Measurements from ENCODE around the gene NHLH2.

NHLH2 gene

DNA sequence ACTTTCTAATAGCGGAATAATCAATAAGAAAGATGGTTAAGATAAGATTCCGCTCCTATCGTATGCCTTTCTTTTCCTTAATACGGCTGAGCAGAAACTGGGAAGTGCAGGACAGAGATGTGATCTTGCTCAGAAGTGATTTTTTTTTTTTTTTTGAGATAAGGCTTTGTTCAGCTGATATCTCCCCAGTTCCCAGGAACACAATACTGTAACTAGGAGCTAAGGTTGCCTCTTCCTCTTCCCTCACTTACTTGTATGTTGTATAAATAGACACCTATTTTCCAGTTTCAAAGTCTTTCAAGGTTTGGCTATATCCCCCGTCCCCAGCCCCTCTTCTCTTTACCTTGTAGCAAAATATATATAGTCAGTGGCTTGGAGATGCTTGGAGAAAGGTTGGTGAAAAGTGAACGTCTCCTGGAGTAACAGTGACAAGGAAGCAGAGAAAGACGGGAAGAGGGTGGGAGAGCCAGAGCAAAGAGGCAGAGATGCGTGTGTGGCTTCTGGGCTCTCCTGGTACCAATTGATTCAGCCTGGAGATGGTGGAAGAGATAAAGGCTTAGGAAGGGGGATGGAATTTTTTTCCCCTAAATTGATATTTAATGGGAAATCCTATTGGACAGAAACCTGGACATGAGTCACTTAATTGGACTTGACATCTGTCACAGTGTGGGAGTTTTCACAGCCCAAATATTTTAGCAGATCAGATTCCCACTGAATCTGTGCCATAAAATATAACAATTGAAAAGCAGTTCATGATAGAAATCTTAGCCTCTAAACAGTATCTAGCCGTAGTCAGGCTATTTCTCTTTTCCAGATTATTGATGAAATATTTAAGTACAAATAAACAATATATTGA lies at the start of gene NHLH2:
Gene NHLH2, minus strand, starts transcription at position 522 of the 856 bp plus-strand sequence. CDS start 2,754 bp downstream, outside the sequence.
- no peak for DNase-seq

GRCh38 chr1:115890580-115890979 lies 49.7 kb upstream of the NHLH2 start:
- DNase-seq: no peak

DNA sequence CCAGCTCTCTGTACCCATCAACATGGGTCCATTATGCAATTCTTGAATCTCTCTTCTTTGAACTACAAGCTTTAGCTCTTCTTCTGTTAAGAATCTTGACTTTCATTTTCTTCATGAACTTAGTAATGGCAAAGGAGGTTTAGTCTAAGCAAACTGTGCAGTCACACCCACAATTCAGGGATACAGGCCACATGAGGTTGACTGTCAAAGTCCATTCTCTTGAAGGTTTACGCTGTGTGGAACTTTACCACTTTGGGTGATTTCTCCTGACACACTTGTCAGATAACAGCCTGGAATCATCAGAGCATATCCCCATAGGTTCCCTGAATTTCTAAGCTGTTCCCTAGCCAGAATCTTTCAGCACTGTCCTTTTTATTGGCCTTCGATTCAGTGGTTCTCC lies 48.0 kb upstream of the NHLH2 start:
- no peak for DNase-seq

DNA sequence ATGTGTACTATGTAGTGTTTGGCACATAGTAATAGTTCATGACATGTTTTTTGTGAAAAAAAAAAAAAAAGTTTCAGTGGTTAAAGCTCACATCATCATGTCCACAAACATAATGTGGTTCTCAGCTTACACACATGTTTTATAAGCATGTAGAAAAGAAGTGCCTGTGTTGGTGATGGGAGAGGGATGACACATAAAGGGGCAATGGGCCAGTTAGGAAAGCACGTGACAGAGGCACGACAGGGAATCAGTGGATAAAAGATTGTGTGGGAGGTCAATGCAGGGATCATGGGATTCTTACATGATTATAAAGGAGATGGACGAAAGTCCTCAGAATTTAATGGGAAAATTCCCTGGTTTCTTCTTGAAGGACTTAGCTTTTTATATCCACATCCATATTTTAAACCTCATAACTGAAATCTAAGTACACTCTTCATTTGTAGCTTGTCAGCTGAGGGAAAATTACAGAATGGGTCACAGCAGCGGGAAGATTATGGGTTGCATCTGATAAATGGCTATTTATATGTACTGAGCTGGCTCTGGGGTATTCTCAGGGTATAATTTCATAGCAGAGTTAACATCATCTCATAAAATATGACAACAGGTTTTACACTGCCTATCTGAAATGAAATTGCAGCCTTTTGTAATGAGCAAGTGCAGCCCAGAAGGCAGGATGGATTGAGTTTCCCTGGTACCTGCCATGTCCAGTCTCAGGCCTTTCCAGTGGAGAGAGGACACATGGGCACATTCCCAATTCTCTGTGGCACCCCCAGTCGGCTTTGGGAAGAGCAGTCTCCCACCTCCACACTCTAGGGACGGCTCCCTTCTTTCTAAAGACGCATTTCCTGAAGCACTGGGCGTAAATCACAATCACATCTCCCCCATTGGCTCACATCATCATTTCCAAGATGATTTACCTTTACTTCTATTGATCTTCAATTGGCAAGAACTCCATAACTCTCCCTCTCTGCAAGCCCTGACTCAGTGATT lies 42.3 kb upstream of the NHLH2 start:
- DNase-seq: no peak

GRCh38 chr1:115880981-115881672 lies 40.2 kb upstream of the NHLH2 start:
- no peak for DNase-seq

DNA sequence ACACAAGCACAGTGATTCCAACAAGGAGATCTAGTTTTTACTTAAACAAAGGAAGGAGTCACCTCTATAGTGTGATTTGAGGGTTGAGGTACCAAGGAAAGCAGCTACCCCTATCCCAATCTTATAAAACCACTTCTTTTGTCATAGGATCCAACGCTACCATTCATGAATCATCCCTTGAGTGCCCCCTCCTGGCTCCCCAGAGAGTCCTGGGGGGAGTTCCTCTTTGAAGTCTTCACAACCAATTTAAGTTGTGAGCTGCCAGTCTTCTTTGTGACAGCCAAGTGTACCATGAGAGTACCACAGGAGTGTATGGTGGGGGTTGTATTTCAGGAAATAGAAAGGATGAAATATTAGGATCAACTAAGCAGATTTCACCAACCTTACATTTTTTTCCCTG lies 39.1 kb upstream of the NHLH2 start:
- DNase-seq: no peak

- no peak for DNase-seq
Observed at GRCh38 chr1:115877511-115877910, 36.6 kb upstream of the NHLH2 start.

- DNase-seq: no peak
Observed at GRCh38 chr1:115874904-115875303, 34.0 kb upstream of the NHLH2 start.

DNA sequence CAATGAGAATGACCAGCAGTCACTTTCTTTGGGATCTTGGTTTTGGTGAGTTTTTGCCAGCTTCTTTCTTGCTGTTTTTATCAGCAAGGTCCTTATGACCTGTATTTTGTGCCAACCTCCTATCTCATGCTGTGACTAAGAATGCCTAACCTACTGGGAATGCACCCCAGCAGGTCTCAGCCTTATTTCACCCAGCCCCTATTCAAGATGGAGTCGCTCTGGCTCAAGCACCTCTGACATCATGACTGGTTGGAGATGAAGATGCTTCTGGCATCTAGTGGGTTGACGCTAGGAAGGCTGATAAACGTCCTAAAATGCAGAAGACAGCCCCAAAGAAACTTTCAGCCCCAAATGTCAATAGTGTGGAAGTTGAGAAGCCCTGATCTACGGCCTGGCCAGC lies 33.6 kb upstream of the NHLH2 start:
- DNase-seq: no peak

DNA sequence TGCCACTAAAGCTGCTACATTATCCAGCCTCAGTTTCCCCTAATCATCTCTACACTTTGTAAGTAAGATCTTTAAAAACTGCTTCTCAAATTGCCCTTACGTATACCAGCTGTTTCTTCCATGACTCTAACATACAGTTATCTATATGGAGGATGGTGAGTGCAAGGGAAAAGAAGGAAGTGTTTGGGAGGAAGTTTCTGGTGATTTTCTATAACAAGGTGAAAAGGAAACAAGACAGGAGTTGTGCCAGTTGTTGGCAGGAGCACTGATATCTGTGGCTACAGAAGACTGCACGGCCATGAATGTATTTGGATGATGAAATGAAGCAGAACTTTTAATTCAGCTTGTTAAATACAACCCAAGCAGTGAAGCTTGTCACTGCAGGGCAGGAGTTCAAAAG lies 32.3 kb upstream of the NHLH2 start:
- DNase-seq: no peak

DNA sequence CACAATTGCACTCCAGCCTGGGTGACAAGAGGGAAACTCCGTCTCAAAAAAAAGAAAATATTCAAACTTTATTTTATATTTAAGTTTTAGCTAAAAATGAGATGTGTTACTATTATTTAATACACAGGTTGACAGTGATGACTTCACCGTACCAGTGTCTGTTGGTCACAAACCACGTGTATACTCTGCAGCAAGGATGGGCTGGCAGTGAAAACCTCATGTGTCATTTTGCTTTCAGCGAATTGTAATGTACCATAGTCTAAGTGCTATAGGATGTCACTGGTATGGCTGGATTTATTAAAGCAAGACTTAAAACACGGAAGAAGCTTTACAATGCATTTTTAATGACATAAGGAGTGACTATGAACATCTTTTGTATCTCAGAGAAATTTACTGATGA lies 28.1 kb upstream of the NHLH2 start:
- no peak for DNase-seq

GRCh38 chr1:115867216-115867615 lies 26.3 kb upstream of the NHLH2 start:
- no peak for DNase-seq

- no peak for DNase-seq
Observed at GRCh38 chr1:115865704-115866380, 24.9 kb upstream of the NHLH2 start.

DNA sequence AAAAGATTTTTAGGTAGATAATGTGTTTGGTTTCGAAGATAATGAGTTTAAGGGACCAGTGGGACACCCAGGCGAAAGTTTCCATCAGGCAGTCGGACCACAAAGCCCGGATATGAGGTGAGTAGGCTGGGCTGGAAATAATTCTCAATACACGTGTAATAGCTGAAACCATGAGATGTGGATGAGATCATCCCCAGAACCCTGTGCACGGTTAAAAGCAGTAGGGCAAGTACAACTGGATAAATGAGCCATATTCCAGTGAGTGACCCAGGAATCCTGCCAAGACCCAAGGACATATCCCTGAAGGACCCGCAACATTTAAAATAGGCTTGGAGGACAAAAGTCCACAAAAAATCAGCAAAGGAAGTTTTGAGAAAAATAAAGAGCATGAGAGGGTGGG lies 21.5 kb upstream of the NHLH2 start:
- no peak for DNase-seq

DNA sequence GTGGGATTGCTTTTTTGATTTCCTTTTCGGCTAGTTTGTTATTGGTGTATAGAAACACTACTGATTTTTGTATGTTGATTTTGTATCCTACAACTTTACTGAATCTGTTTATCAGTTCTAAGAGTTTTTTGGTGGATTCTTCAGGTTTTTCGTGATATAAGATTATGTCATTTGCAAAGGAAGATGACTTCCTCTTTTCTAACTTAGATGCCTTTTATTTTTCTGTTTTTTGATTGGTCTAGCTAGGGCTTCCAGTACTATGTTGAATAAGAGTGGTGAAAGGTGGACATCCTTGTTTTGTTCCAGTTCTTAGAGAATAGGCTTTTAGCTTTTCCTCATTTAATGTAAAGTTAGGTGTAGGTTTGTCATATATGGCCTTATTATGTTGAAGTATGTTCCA lies 13.1 kb upstream of the NHLH2 start:
- no peak for DNase-seq

GRCh38 chr1:115850937-115851336 lies 10.0 kb upstream of the NHLH2 start:
- no peak for DNase-seq

DNA sequence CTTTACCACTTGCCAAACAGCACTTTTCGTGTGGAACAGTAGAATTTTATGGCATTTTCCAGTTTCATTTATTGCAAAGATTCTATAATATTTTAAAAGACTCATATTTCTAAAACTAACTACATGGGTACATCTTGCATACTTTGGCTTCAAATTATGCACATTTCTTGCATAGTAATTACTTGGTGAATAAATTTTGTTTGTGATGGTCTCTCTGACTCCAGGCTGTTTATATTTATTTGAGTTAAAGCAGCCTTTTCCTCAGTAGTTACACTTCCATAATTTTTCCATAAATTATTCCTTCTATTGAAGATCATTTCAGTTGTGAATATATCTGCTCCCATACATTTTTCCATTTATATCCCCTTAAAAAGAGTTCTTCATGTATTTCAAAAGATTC lies 6.9 kb upstream of the NHLH2 start:
- DNase-seq: no peak

DNA sequence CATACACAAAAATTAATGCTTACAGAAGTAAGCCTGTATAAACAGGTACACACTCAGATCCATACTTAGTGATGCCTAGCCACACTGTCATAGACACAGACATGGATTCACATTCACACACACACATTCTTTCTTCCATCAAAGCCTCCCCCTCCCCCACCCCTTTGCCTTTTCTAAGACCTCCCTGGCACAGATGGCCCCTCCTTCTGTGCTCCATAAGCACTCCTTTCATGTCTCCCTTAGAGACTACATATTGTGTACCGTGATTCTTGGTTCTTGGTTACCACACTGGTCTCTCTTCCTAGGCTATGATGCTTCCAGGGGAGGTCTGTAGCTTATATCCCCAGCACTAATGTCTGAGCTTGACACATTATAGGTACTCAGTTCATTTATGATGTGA lies 2.0 kb upstream of the NHLH2 start:
- DNase-seq: no peak

GRCh38 chr1:115839679-115840237 lies 1.2 kb downstream of the NHLH2 start:
- no peak for DNase-seq

- no peak for DNase-seq
Observed at GRCh38 chr1:115839029-115839678, 1.8 kb downstream of the NHLH2 start.

DNA sequence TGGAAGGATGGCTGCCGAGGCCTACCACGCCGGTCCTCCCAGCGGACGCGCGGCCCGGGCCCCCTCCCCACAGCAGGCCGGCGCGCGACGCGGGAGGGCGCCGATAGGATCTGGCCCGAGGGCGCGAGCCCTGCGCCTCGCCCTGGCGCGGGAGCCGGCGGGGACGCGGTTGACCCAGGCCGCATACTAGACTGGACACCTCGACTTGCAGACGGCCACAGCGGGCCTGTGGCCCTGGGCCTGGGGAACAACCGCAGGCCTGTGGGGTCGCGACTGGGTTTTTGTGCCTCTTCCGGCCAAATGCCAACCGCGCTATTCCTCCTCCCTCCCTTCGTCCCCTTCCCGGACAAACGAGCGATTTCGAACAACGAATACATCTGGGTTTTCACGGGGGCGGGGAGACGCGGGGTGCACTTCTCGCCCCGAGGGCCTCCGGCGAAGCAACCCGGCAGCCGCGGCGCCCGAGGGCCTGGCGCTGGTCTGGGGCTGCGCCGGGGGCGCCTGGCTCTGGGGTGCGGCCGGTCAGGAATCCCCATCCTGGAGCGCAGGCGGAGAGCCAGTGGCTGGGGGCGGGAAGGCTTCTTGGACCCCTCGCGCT lies 2.4 kb downstream of the NHLH2 start:
- no peak for DNase-seq

All from activated naive CD4-positive, alpha-beta T cell treated with anti-CD3 and anti-CD28 coated beads, Interleukin-2, amount 50 U/mL, for 16 hours (primary cell).